Subcutaneous preadipocyte (primary cell): ENCODE data around the gene NPY4R. TPM values are rescaled to one million over a fixed set of nuclear protein-coding genes. Genes with fewer than 3 reads are reported as not detected.

Experiments used
- total RNA-seq: library from RNA; depleted of rRNA; stranded (reverse); fragments of >200 nt; gene quantifications from 2 replicates; pipeline ENCODE4 v1.2.3, GENCODE V29; 2012

The NPY4R gene
- not detected in 2 replicates for total RNA-seq

DNA sequence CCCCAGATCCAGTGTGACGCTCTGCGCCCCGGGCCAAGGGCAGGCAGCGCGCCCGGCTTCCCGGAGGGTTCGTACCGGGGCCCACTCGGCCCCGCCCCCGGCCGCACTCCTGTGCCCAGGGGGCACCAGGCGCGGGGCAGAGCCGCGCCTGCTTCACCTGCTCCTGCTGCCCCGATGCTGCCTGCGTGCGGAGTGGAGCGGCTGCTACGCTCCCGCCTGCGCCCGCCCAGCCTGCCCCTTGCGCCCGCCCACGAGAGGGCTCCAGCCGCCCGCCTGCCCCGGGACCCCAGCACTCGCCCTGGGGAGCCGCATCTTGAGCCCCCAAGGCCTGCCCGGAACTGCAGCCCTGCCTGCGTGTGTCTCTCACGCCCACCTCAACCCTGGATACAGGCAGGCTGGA, at the start of gene NPY4R:
Gene NPY4R (minus strand): TSS at position 194 of the 400 bp plus-strand sequence. CDS start 3,323 bp downstream, outside the sequence.

Other genes with a start within 250 kb of the NPY4R start
- not detected in 2 replicates for gene ANTXRL, start 179.0 kb downstream of the NPY4R start, total RNA-seq
- not detected in 2 replicates for gene ANXA8L1, start 90.2 kb downstream of the NPY4R start, total RNA-seq
- not detected in 2 replicates for gene GPRIN2, start 90.7 kb upstream of the NPY4R start, total RNA-seq
- under 0.01 TPM in 2 replicates for gene SYT15, start 113.2 kb upstream of the NPY4R start, total RNA-seq